T-helper 9 cell (primary cell): Measurements from ENCODE around the gene SCRN1.
A peak's percentile ranks its signal among the peaks of the same experiment; 100 is the strongest.

Source experiments
- DNase-seq: peaks from one replicate; pipeline ENCODE4 v3.0.0-alpha.2; 2020

The SCRN1 gene

GRCh38 chr7:29885626-29886025 is 104.0 kb downstream of the SCRN1 start:
- no peak for DNase-seq

- DNase-seq: no peak
Observed at GRCh38 chr7:29884399-29885272, 105.0 kb downstream of the SCRN1 start.

- no peak for DNase-seq
Observed at GRCh38 chr7:29883462-29884398, 105.9 kb downstream of the SCRN1 start.

GRCh38 chr7:29882481-29882880 is 107.1 kb downstream of the SCRN1 start:
- no peak for DNase-seq

GRCh38 chr7:29881724-29882123 is 107.9 kb downstream of the SCRN1 start:
- DNase-seq: no peak

GRCh38 chr7:29879609-29880008 is 110.0 kb downstream of the SCRN1 start:
- no peak for DNase-seq

- peak; percentile 5 for DNase-seq
Observed at GRCh38 chr7:29878081-29878688, 111.4 kb downstream of the SCRN1 start.

GRCh38 chr7:29877196-29877595 is 112.4 kb downstream of the SCRN1 start:
- DNase-seq: no peak

GRCh38 chr7:29875741-29876140 is 113.9 kb downstream of the SCRN1 start:
- DNase-seq: no peak

- no peak for DNase-seq
Observed at GRCh38 chr7:29873644-29874294, 115.8 kb downstream of the SCRN1 start.

GRCh38 chr7:29871787-29872398 is 117.7 kb downstream of the SCRN1 start:
- DNase-seq: no peak
